ENCODE data around the gene AKTIP.

- no peak for TF ChIP-seq MXI1 (conservative IDR thresholded peaks at IDR 0.05; ENCODE audit: poor library complexity, severe bottlenecking)
- no peak for TF ChIP-seq EZH2 (IDR thresholded peaks at IDR 0.05; ENCODE audit: borderline replicate concordance, insufficient read depth, low read length, poor library complexity, severe bottlenecking)
- TF ChIP-seq CTCF (IDR thresholded peaks at IDR 0.05; ENCODE audit: poor library complexity, severe bottlenecking), result no peak
- TF ChIP-seq TAF1 (IDR thresholded peaks at IDR 0.05; ENCODE audit: low read depth), result no peak
- no peak for TF ChIP-seq POLR2AphosphoS5 (IDR thresholded peaks at IDR 0.05)
- no peak for TF ChIP-seq EP300 (conservative IDR thresholded peaks at IDR 0.05; ENCODE audit: poor library complexity, severe bottlenecking)
- no peak for TF ChIP-seq RAD21 (conservative IDR thresholded peaks at IDR 0.05)
Observed at GRCh38 chr16:53515811-53516210, 12.8 kb upstream of the AKTIP start.

Data from neural cell (in vitro differentiated cells).